A549 (cell line): ENCODE data around the gene DELE1. TPM values are rescaled to one million over a fixed set of nuclear protein-coding genes. Genes with fewer than 3 reads are reported as not detected.

Experiments used
- ATAC-seq, 2 experiments: fragments of 200-7000 bp in 1 of 2; fragments of >200 bp in 1 of 2; cut with Nextera tagmentation in 1 of 2; cut with Tn5 transposase in 1 of 2; 3 replicates each; pipeline versions ENCODE4 v1.8.0 to v1.9.1; 2018 to 2020; ENCODE audit warnings: mild to moderate bottlenecking in 1 of 2, moderate library complexity in 1 of 2
- CTCF ChIA-PET: fragments of 300-600 bp; sonication (Branson Sonifier 250); formaldehyde crosslinking; extraction: SDS; loops from one replicate; lab custom pipeline; 2021; ENCODE audit warnings: antibody characterized with exemption, inconsistent platforms; lab: Yijun Ruan, JAX
- POLR2A ChIA-PET: fragments of 350-600 bp; formaldehyde crosslinking; extraction: SDS; loops from one replicate; lab custom pipeline; 2021; ENCODE audit warnings: antibody characterized with exemption, inconsistent platforms; lab: Yijun Ruan, JAX
- DNase-seq, 2 experiments: peaks; one replicate each; pipeline versions ENCODE4 v3.0.0 to v3.0.0-alpha.2; 2011 to 2016; ENCODE audit warnings: low read depth in 1 of 2, low spot score in 1 of 2
- FAIRE-seq: peaks from 2 replicates; lab custom pipeline; 2011; peaks lifted over from hg19 to GRCh38; lab: Jason Lieb, UNC
- H3K27ac ChIP-seq, 2 experiments: fragments of >200 bp; sonication (Bioruptor Twin); formaldehyde crosslinking; 3 replicates each; pipeline ENCODE4 v1.5.1; 2016 to 2017
- H3K4me1 ChIP-seq: fragments of >200 bp; sonication (Bioruptor Twin); formaldehyde crosslinking; 3 replicates; pipeline ENCODE4 v1.6.1; 2016
- H3K4me2 ChIP-seq: fragments of >200 bp; sonication (Bioruptor Twin); formaldehyde crosslinking; 3 replicates; pipeline ENCODE4 v1.6.1; 2016
- H3K4me3 ChIP-seq: fragments of >200 bp; sonication (Bioruptor Twin); formaldehyde crosslinking; 3 replicates; pipeline ENCODE4 v1.5.1; 2016
- H3K9me3 ChIP-seq: fragments of >200 bp; sonication (Bioruptor Twin); formaldehyde crosslinking; 3 replicates; pipeline ENCODE4 v1.6.1; 2016
- ATOH8 ChIP-seq: fragments of 250-450 bp; sonication (Bioruptor Pico); IDR thresholded peaks from 2 replicates; pipeline ENCODE4 v1.5.0; 2020; ENCODE audit warnings: low read depth, mild to moderate bottlenecking, moderate library complexity
- CHD2 ChIP-seq: fragments of 150-350 bp; IDR thresholded peaks from 2 replicates; pipeline ENCODE4 v1.6.1; 2014; ENCODE audit warnings: low read length; ENCODE audit not compliant: partially characterized antibody
- EHMT2 ChIP-seq: fragments of 200-600 bp; sonication (generic); IDR thresholded peaks from 2 replicates; pipeline ENCODE4 v1.6.1; 2016; ENCODE audit warnings: antibody characterized with exemption, low read depth, mild to moderate bottlenecking, moderate library complexity
- EP300 ChIP-seq, 2 experiments: fragments of >200 bp; sonication (Bioruptor Twin); formaldehyde crosslinking; IDR thresholded peaks; 2 replicates in 1 of 2; 3 replicates in 1 of 2; pipeline ENCODE4 v1.6.1; 2016 to 2017
- FOSB ChIP-seq: fragments of 250-450 bp; sonication (Bioruptor Pico); IDR thresholded peaks from 2 replicates; pipeline ENCODE4 v1.5.0; 2020; ENCODE audit warnings: mild to moderate bottlenecking, moderate library complexity
- FOSL2 ChIP-seq, 2 experiments: fragments of 450-650 bp in 1 of 2; fragments of >200 bp in 1 of 2; sonication (Bioruptor Twin) in 1 of 2; formaldehyde crosslinking; IDR thresholded peaks; 2 replicates each; pipeline versions ENCODE4 v1.5.0 to v1.6.1; 2016 to 2020; ENCODE audit warnings: mild to moderate bottlenecking in 1 of 2, moderate library complexity in 1 of 2
- HDAC2 ChIP-seq: fragments of 200-600 bp; sonication (generic); IDR thresholded peaks from 2 replicates; pipeline ENCODE4 v1.6.1; 2016
- HEYL ChIP-seq: fragments of 250-450 bp; sonication (Bioruptor Pico); IDR thresholded peaks from 2 replicates; pipeline ENCODE4 v1.8.0; 2021; ENCODE audit warnings: mild to moderate bottlenecking, moderate library complexity
- HOXB13 ChIP-seq: fragments of 250-450 bp; sonication (Bioruptor Pico); IDR thresholded peaks from 2 replicates; pipeline ENCODE4 v1.5.0; 2020; ENCODE audit warnings: low read depth, mild to moderate bottlenecking, moderate library complexity
- HOXB5 ChIP-seq: fragments of 250-450 bp; sonication (Bioruptor Pico); IDR thresholded peaks from 2 replicates; pipeline ENCODE4 v1.5.0; 2020; ENCODE audit warnings: mild to moderate bottlenecking, moderate library complexity
- JUN ChIP-seq, 2 experiments: fragments of >200 bp; sonication (Bioruptor Twin); formaldehyde crosslinking; IDR thresholded peaks; 2 replicates in 1 of 2; 3 replicates in 1 of 2; pipeline ENCODE4 v1.6.1; 2016 to 2017
- MAFK ChIP-seq: fragments of 450-650 bp; IDR thresholded peaks from 2 replicates; pipeline ENCODE4 v1.6.1; 2014; ENCODE audit not compliant: partially characterized antibody
- MAZ ChIP-seq: fragments of 150-350 bp; IDR thresholded peaks from 2 replicates; pipeline ENCODE4 v1.6.1; 2014; ENCODE audit warnings: antibody characterized with exemption, low read depth, low read length, borderline replicate concordance
- NFE2L2 ChIP-seq: fragments of 150-350 bp; conservative IDR thresholded peaks from 2 replicates; pipeline ENCODE4 v1.6.1; 2014; ENCODE audit warnings: low read length
- NPAS2 ChIP-seq: fragments of 250-450 bp; sonication (Bioruptor Pico); IDR thresholded peaks from 2 replicates; pipeline ENCODE4 v1.8.0; 2022; ENCODE audit warnings: mild to moderate bottlenecking, moderate library complexity, borderline replicate concordance
- RAD21 ChIP-seq, 2 experiments: fragments of >200 bp in 1 of 2; sonication (Bioruptor Twin) in 1 of 2; formaldehyde crosslinking in 1 of 2; IDR thresholded peaks in 1 of 2; conservative IDR thresholded peaks in 1 of 2; 2 replicates in 1 of 2; 3 replicates in 1 of 2; pipeline ENCODE4 v1.6.1; 2012 to 2018; ENCODE audit warnings: inconsistent platforms in 1 of 2
- RNF2 ChIP-seq: fragments of 200-600 bp; sonication (generic); IDR thresholded peaks from 2 replicates; pipeline ENCODE4 v1.6.1; 2016; ENCODE audit warnings: low read depth, mild to moderate bottlenecking, antibody characterized with exemption, moderate library complexity, borderline replicate concordance
- SREBF2 ChIP-seq: fragments of 450-650 bp; IDR thresholded peaks from 2 replicates; pipeline ENCODE4 v1.6.1; 2014; ENCODE audit warnings: mild to moderate bottlenecking, moderate library complexity
- USF2 ChIP-seq: fragments of 450-650 bp; IDR thresholded peaks from 2 replicates; pipeline ENCODE4 v1.6.1; 2014; ENCODE audit warnings: antibody characterized with exemption
- ZFP36 ChIP-seq: fragments of 450-650 bp; IDR thresholded peaks from 2 replicates; pipeline ENCODE4 v1.6.1; 2014; ENCODE audit warnings: borderline replicate concordance; ENCODE audit not compliant: partially characterized antibody
- WGBS: methylation state at CpG from one replicate; pipeline ENCODE4 v1.1.6; 2017; ENCODE audit errors: missing lambda C conversion rate; 5-methylcytosine and 5-hydroxymethylcytosine counted together
- polyA plus RNA-seq, 4 experiments: library from polyadenylated mRNA; depleted of rRNA in 3 of 4; stranded (reverse); fragments of >200 nt; fragmentation: RNase III in 1 of 4; extraction: RNeasy Plus Mini Kit Qiagen cat#74134 plus additional on column Dnase treatment in 1 of 4; gene quantifications; 2 replicates in 3 of 4; 3 replicates in 1 of 4; pipeline ENCODE4 v1.2.3, GENCODE V29; 2011 to 2017
- TF ChIP-seq, protein P1 (sequence below): fragments of 200-600 bp; sonication (generic); IDR thresholded peaks from 2 replicates; pipeline ENCODE4 v1.6.1; 2016; ENCODE audit warnings: antibody characterized with exemption, mild to moderate bottlenecking, moderate library complexity
- TF ChIP-seq, protein P2 (sequence below): IDR thresholded peaks from 2 replicates; pipeline ENCODE4 v1.6.1; 2012
- TF ChIP-seq, protein P3 (sequence below): IDR thresholded peaks from 2 replicates; pipeline ENCODE4 v1.6.1; 2012

The DELE1 gene
- polyA plus RNA-seq, 2 of the 4 experiments (the other 2 are of a cell fraction) = 41.2 to 60.1 TPM

DNA sequence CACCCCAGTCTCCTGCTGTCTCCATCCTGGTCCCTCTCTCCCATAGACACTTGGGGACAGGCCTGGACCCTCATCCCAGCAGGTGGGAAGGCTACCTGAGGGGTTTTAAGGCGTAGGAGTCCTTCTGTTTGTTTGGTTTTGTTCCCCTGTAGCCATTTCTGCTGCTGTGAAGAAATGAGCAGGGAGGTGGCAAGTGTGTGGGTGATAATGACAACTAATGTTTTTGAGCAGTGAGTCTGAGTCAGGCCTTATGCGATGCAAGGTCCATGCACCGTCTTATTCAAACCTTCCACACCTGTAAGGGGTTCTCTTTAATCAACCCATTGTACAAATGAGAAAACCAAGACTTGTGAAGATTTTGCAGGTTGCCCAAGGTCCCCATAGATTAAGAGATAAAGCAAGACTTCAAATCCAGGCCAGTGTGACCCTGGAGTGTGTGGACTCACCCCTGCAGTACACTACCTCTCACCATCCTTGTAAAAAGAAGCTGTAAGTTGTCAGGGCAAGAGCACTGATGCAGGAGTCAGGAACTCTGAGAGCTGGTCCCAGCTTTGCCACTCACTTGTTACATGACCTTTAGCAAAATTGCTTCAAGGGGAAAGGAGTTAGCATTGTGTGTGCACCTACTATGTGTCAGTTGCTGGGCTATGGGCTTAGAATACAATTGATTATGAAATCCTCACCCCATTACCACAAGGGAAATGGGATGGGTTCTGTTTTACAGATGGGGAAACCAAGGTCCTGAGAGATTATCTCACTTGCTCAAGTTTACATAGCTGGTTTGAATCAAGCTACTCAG, 26.7 kb downstream of the DELE1 start:
- WGBS = 78% methylated on average over 3 of the region's 3 CpGs
- ChIA-PET CTCF (interaction anchor here (0.5 to 11.8 kb wide), 7 partner anchors 9 to 258 kb away, joined by 3 to 158 read pairs (median 5); partner anchors contain the start of genes PCDH12 and RNF14), POLR2A (no interaction called here)
- ATAC-seq (no peak), FAIRE-seq (no peak), DNase-seq (no peak)
- Histone ChIP-seq H3K9me3 (no peaks in the 10 kb centered on the region), H3K27ac (no peak overlapping the region), H3K4me2 (no peak overlapping the region), H3K4me3 (no peak overlapping the region), H3K4me1 (no peaks in the 10 kb centered on the region)
- TF ChIP-seq FOSL2 (IDR thresholded peaks at IDR 0.05) = no peak
- TF ChIP-seq FOSL2 (CRISPR knock-in tag; IDR thresholded peaks at IDR 0.05) = no peak
- TF ChIP-seq CHD2 = no peak
- TF ChIP-seq HEYL (CRISPR knock-in tag) = no peak

GRCh38 chr5:141951332-141951781, 27.7 kb downstream of the DELE1 start:
- Histone ChIP-seq H3K27ac (no peak overlapping the region), H3K9me3 (no peaks in the 10 kb centered on the region), H3K4me2 (no peak overlapping the region), H3K4me3 (no peak overlapping the region), H3K4me1 (no peaks in the 10 kb centered on the region)
- FAIRE-seq (no peak), ATAC-seq (peak; percentile 62 to 85; a peak in 3 of 6 replicates), DNase-seq (peak in 1 of 2 experiments; percentile 51)
- no peak for TF ChIP-seq HOXB5 (CRISPR knock-in tag)
- no peak for TF ChIP-seq RAD21 (conservative IDR thresholded peaks at IDR 0.05 in 1 of 2, IDR thresholded peaks at IDR 0.05 in 1 of 2)
- POLR2A ChIA-PET = no interaction called here
- CTCF ChIA-PET = interaction anchor here (1.2 to 11.8 kb wide), 3 partner anchors 8 to 259 kb away, joined by 4 to 158 read pairs (median 9); partner anchors contain the start of gene PCDH12
- WGBS = 54% methylated on average over 9 of the region's 9 CpGs

- POLR2A ChIA-PET = no interaction called here
- CTCF ChIA-PET = interaction anchor here (1.0 to 2.0 kb wide), 2 partner anchors 31 to 259 kb away, joined by 3 to 9 read pairs; no protein-coding TSS in a partner anchor
- Histone ChIP-seq H3K4me2 (no peak overlapping the region), H3K27ac (no peak overlapping the region), H3K4me3 (no peak overlapping the region), H3K4me1 (no peaks in the 10 kb centered on the region), H3K9me3 (no peaks in the 10 kb centered on the region)
- WGBS = 75% methylated on average over 2 of the region's 2 CpGs
- DNase-seq (no peak), ATAC-seq (no peak), FAIRE-seq (no peak)
- no peak for TF ChIP-seq FOSL2 (IDR thresholded peaks at IDR 0.05)
- TF ChIP-seq FOSL2 (CRISPR knock-in tag; IDR thresholded peaks at IDR 0.05) = no peak
- TF ChIP-seq, protein P1, sequence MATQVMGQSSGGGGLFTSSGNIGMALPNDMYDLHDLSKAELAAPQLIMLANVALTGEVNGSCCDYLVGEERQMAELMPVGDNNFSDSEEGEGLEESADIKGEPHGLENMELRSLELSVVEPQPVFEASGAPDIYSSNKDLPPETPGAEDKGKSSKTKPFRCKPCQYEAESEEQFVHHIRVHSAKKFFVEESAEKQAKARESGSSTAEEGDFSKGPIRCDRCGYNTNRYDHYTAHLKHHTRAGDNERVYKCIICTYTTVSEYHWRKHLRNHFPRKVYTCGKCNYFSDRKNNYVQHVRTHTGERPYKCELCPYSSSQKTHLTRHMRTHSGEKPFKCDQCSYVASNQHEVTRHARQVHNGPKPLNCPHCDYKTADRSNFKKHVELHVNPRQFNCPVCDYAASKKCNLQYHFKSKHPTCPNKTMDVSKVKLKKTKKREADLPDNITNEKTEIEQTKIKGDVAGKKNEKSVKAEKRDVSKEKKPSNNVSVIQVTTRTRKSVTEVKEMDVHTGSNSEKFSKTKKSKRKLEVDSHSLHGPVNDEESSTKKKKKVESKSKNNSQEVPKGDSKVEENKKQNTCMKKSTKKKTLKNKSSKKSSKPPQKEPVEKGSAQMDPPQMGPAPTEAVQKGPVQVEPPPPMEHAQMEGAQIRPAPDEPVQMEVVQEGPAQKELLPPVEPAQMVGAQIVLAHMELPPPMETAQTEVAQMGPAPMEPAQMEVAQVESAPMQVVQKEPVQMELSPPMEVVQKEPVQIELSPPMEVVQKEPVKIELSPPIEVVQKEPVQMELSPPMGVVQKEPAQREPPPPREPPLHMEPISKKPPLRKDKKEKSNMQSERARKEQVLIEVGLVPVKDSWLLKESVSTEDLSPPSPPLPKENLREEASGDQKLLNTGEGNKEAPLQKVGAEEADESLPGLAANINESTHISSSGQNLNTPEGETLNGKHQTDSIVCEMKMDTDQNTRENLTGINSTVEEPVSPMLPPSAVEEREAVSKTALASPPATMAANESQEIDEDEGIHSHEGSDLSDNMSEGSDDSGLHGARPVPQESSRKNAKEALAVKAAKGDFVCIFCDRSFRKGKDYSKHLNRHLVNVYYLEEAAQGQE = no peak
- TF ChIP-seq RNF2 = no peak
- TF ChIP-seq EHMT2 = no peak
- TF ChIP-seq JUN (IDR thresholded peaks at IDR 0.05) = no peak
- TF ChIP-seq NPAS2 (CRISPR knock-in tag) = no peak
- TF ChIP-seq HDAC2 = no peak
- no peak for TF ChIP-seq MAFK
- no peak for TF ChIP-seq MAZ
- TF ChIP-seq NFE2L2 = no peak
- TF ChIP-seq ZFP36 = no peak
- no peak for TF ChIP-seq ATOH8 (CRISPR knock-in tag)
- no peak for TF ChIP-seq SREBF2
- TF ChIP-seq, protein P2, sequence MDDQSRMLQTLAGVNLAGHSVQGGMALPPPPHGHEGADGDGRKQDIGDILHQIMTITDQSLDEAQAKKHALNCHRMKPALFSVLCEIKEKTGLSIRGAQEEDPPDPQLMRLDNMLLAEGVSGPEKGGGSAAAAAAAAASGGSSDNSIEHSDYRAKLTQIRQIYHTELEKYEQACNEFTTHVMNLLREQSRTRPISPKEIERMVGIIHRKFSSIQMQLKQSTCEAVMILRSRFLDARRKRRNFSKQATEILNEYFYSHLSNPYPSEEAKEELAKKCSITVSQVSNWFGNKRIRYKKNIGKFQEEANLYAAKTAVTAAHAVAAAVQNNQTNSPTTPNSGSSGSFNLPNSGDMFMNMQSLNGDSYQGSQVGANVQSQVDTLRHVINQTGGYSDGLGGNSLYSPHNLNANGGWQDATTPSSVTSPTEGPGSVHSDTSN = no peak
- TF ChIP-seq FOSB = no peak
- no peak for TF ChIP-seq HOXB13 (CRISPR knock-in tag)
- no peak for TF ChIP-seq CHD2
- TF ChIP-seq USF2 = no peak
- TF ChIP-seq EP300 (IDR thresholded peaks at IDR 0.05) = no peak
- TF ChIP-seq, protein P3, sequence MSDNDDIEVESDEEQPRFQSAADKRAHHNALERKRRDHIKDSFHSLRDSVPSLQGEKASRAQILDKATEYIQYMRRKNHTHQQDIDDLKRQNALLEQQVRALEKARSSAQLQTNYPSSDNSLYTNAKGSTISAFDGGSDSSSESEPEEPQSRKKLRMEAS = no peak
These were observed 28.3 kb downstream of the DELE1 start for GRCh38 chr5:141952020-141952419.
